PC-9 (cell line): Measurements from ENCODE around the gene CRACDL. TPM values are rescaled to one million over a fixed set of nuclear protein-coding genes. Genes with fewer than 3 reads are reported as not detected.

Experiments used
- BruUV-seq: library from RNA; stranded (reverse); fragments of 400-500 nt; replicated peaks from 2 replicates; lab custom pipeline; 2021; lab: Mats Ljungman, UMichigan
- CTCF ChIA-PET: fragments of 300-600 bp; sonication (Branson Sonifier 250); formaldehyde crosslinking; loops from one replicate; lab custom pipeline; 2022; ENCODE audit warnings: antibody characterized with exemption; lab: Charles Lee
- POLR2A ChIA-PET: fragments of 300-600 bp; sonication (Branson Sonifier 250); formaldehyde crosslinking; loops from one replicate; lab custom pipeline; 2022; ENCODE audit warnings: antibody characterized with exemption; ENCODE audit not compliant: unreplicated experiment; lab: Charles Lee
- DNase-seq, 2 experiments: peaks; one replicate each; pipeline versions ENCODE4 v3.0.0 to v3.0.0-alpha.2; 2015 to 2022; ENCODE audit warnings: mixed read lengths in 1 of 2
- H2AFZ ChIP-seq: fragments of 200-600 bp; sonication (generic); 2 replicates; pipeline ENCODE4 v1.8.1; 2017; ENCODE audit warnings: antibody characterized with exemption
- H3F3A ChIP-seq: fragments of 200-600 bp; sonication (generic); 2 replicates; pipeline ENCODE4 v1.8.1; 2017; ENCODE audit warnings: antibody characterized with exemption, mild to moderate bottlenecking, low read depth; ENCODE audit not compliant: insufficient read depth
- H3K27ac ChIP-seq: fragments of 200-600 bp; sonication (generic); 2 replicates; pipeline ENCODE4 v1.6.1; 2016; ENCODE audit warnings: mixed run types
- H3K27me3 ChIP-seq: fragments of 200-600 bp; sonication (generic); 2 replicates; pipeline ENCODE4 v1.6.1; 2016; ENCODE audit warnings: low read depth, mixed run types; ENCODE audit not compliant: insufficient read depth
- H3K36me3 ChIP-seq: fragments of 200-600 bp; sonication (generic); 2 replicates; pipeline ENCODE4 v1.6.1; 2016; ENCODE audit warnings: low read depth, mixed run types
- H3K4me1 ChIP-seq: fragments of 200-600 bp; sonication (generic); replicated peaks from 2 replicates; pipeline ENCODE4 v1.6.1; 2016; ENCODE audit warnings: mixed run types; ENCODE audit not compliant: insufficient read depth
- H3K4me2 ChIP-seq: fragments of 200-600 bp; sonication (generic); 2 replicates; pipeline ENCODE4 v1.6.1; 2017; ENCODE audit warnings: mixed run types
- H3K4me3 ChIP-seq: fragments of 200-600 bp; sonication (generic); 2 replicates; pipeline ENCODE4 v1.6.1; 2016; ENCODE audit warnings: mixed run types
- H3K79me2 ChIP-seq: fragments of 200-600 bp; sonication (generic); 2 replicates; pipeline ENCODE4 v1.6.1; 2017; ENCODE audit warnings: low read depth, mixed run types
- H3K9me2 ChIP-seq: fragments of 200-600 bp; sonication (generic); 2 replicates; pipeline ENCODE4 v1.8.1; 2017; ENCODE audit warnings: mild to moderate bottlenecking; ENCODE audit not compliant: insufficient read depth
- H3K9me3 ChIP-seq: fragments of 200-600 bp; sonication (generic); 2 replicates; pipeline ENCODE4 v1.8.1; 2016; ENCODE audit warnings: low read depth; ENCODE audit not compliant: insufficient read depth
- H4K20me1 ChIP-seq: fragments of 200-600 bp; sonication (generic); 2 replicates; pipeline ENCODE4 v1.8.1; 2017; ENCODE audit not compliant: insufficient read depth
- EZH2 ChIP-seq: fragments of 200-600 bp; sonication (generic); IDR thresholded peaks from 2 replicates; pipeline ENCODE4 v1.8.0; 2017; ENCODE audit warnings: antibody characterized with exemption, low read depth
- intact Hi-C: fragments of 100-400 bp; cut with micrococcal nuclease; formaldehyde crosslinking; loops from one replicate; pipeline ENCODE4 v1.10.0; 2022; ENCODE audit not compliant: unreplicated experiment
- total RNA-seq: library from RNA; stranded (reverse); gene quantifications from 2 replicates; pipeline ENCODE4 v1.2.3, GENCODE V29; 2021
- TF ChIP-seq, protein P1 (sequence below): fragments of 200-600 bp; sonication (generic); conservative IDR thresholded peaks from 2 replicates; pipeline ENCODE4 v1.6.1; 2017; ENCODE audit warnings: mixed run types, antibody characterized with exemption, mild to moderate bottlenecking, moderate library complexity

CRACDL gene
- total RNA-seq, 1 experiment from 2014 or later = 33.7 TPM

GRCh38 chr2:98882971-98883779 is 52.9 kb downstream of the CRACDL start:
- Histone ChIP-seq H3K4me3 (no peak overlapping the region), H3F3A (no peaks in the 10 kb centered on the region), H4K20me1 (no peaks in the 10 kb centered on the region), H3K79me2 (no peaks in the 10 kb centered on the region), H3K4me2 (no peak overlapping the region), H3K9me2 (no peaks in the 10 kb centered on the region), H3K36me3 (no peaks in the 10 kb centered on the region), H3K27me3 (no peaks in the 10 kb centered on the region), H3K9me3 (peaks cover 13% of the 10 kb centered on the region; the same call in 1 of the 2 replicates), H2AFZ (no peak overlapping the region), H3K27ac (no peak overlapping the region), H3K4me1 (no peaks in the 10 kb centered on the region)
- ChIA-PET POLR2A (interaction anchor here (0.6 kb wide), 2 partner anchors 20 to 234 kb away, joined by 4 read pairs; no protein-coding TSS in a partner anchor), CTCF (no interaction called here)
- TF ChIP-seq, protein P1, sequence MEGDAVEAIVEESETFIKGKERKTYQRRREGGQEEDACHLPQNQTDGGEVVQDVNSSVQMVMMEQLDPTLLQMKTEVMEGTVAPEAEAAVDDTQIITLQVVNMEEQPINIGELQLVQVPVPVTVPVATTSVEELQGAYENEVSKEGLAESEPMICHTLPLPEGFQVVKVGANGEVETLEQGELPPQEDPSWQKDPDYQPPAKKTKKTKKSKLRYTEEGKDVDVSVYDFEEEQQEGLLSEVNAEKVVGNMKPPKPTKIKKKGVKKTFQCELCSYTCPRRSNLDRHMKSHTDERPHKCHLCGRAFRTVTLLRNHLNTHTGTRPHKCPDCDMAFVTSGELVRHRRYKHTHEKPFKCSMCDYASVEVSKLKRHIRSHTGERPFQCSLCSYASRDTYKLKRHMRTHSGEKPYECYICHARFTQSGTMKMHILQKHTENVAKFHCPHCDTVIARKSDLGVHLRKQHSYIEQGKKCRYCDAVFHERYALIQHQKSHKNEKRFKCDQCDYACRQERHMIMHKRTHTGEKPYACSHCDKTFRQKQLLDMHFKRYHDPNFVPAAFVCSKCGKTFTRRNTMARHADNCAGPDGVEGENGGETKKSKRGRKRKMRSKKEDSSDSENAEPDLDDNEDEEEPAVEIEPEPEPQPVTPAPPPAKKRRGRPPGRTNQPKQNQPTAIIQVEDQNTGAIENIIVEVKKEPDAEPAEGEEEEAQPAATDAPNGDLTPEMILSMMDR = no peak
- TF ChIP-seq EZH2 = no peak
- BruUV-seq = no TSS peak
- DNase-seq = no peak
- intact Hi-C loops = no loop called here

DNA sequence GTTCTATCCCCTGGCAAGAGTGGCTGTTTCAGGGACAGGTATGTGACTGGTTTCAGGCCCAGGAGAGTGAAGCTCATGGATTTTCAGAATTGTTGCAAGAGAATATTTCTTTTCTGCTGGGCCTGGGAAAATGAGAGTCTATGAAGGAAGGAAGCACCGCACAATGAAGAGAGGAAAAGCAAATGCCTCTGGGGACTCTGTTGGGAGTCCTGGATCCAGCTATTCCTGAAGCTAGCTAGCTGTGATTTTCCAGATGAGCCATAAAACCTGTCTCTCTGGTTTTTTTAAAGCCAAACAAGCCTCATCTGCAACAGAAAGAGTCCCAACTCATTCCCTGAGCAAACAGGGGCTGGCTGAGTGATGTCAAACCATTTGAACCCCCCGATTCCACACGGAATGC is 53.7 kb downstream of the CRACDL start:
- Histone ChIP-seq H3K9me3 (peaks cover 11% of the 10 kb centered on the region; the same call in 1 of the 2 replicates), H3K27me3 (no peaks in the 10 kb centered on the region), H4K20me1 (no peaks in the 10 kb centered on the region), H3K36me3 (no peaks in the 10 kb centered on the region), H3K4me2 (no peak overlapping the region), H3K79me2 (no peaks in the 10 kb centered on the region), H2AFZ (no peak overlapping the region), H3K4me1 (no peaks in the 10 kb centered on the region), H3K4me3 (no peak overlapping the region), H3F3A (no peaks in the 10 kb centered on the region), H3K9me2 (no peaks in the 10 kb centered on the region), H3K27ac (no peak overlapping the region)
- intact Hi-C loops = no loop called here
- ChIA-PET CTCF (no interaction called here), POLR2A (interaction anchor here (0.6 kb wide), 1 partner anchor 151 kb away, joined by 5 read pairs; no protein-coding TSS in a partner anchor)
- BruUV-seq = no TSS peak
- DNase-seq = no peak
- TF ChIP-seq, protein P1 = no peak
- TF ChIP-seq EZH2 = no peak

DNA sequence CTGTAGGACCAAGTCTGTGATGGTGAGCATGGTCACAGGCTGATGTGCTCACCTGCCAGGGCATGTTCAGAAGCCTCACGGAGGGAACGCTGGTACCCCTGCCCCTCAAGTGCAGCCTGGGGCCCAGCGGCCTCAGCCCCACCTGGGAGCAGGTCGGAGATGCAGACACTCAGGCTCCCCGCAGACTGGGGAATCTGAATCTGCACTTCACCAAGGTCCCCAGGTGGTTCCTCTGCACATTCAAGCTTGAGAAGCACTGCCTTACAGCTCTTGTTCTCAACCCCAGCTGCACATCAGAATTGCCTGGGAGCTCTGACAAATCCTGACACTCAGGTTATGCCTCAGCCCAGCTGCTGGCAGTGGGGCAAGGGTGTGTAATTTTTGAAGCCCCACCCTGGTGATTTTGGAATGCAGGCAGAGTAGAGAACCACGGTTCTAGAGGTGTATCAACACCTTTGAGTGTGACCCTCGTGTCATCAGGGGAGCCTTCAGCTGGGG is 54.8 kb downstream of the CRACDL start:
- no TSS peak for BruUV-seq
- Histone ChIP-seq H3K9me3 (peaks cover 5% of the 10 kb centered on the region; the same call in 1 of the 2 replicates), H3K36me3 (no peaks in the 10 kb centered on the region), H4K20me1 (no peaks in the 10 kb centered on the region), H3F3A (no peaks in the 10 kb centered on the region), H3K4me1 (no peaks in the 10 kb centered on the region), H3K79me2 (no peaks in the 10 kb centered on the region), H3K9me2 (no peaks in the 10 kb centered on the region), H2AFZ (no peak overlapping the region), H3K27me3 (no peaks in the 10 kb centered on the region), H3K4me2 (no peak overlapping the region), H3K27ac (no peak overlapping the region), H3K4me3 (no peak overlapping the region)
- intact Hi-C loops = no loop called here
- TF ChIP-seq EZH2 = no peak
- TF ChIP-seq, protein P1 = no peak
- ChIA-PET POLR2A (interaction anchor here (0.7 kb wide), 1 partner anchor 11 kb away, joined by 3 read pairs; no protein-coding TSS in a partner anchor), CTCF (no interaction called here)
- DNase-seq = no peak
